Activated CD4-positive, alpha-beta memory T cell treated with anti-CD3 and anti-CD28 coated beads for 36 hours (primary cell): ENCODE results near the gene NIT1. TPM values are rescaled to one million over a fixed set of nuclear protein-coding genes. Genes with fewer than 3 reads are reported as not detected.

Experiments used
- CTCF ChIA-PET: fragments of 350-600 bp; sonication (Branson Sonifier 250); formaldehyde crosslinking; loops from one replicate; lab custom pipeline; 2021; ENCODE audit warnings: antibody characterized with exemption, inconsistent platforms; lab: Charles Lee
- POLR2A ChIA-PET: fragments of 350-600 bp; sonication (Branson Sonifier 250); formaldehyde crosslinking; loops from one replicate; lab custom pipeline; 2021; ENCODE audit warnings: antibody characterized with exemption; lab: Charles Lee
- DNase-seq: peaks from one replicate; pipeline ENCODE4 v3.0.0-alpha.2; 2020
- H3K27ac Mint-ChIP-seq: one replicate; pipeline ENCODE4 v1.8.0; 2021; ENCODE audit warnings: mixed read lengths
- H3K27me3 Mint-ChIP-seq: one replicate; pipeline ENCODE4 v1.8.0; 2021; ENCODE audit warnings: mixed read lengths
- H3K36me3 Mint-ChIP-seq: one replicate; pipeline ENCODE4 v1.8.0; 2021; ENCODE audit warnings: mixed read lengths
- H3K4me1 Mint-ChIP-seq: one replicate; pipeline ENCODE4 v1.8.0; 2021; ENCODE audit warnings: low read depth, mixed read lengths
- H3K4me3 Mint-ChIP-seq: one replicate; pipeline ENCODE4 v1.8.0; 2021; ENCODE audit warnings: mild to moderate bottlenecking, mixed read lengths
- H3K9me3 Mint-ChIP-seq: one replicate; pipeline ENCODE4 v1.8.0; 2021; ENCODE audit warnings: mixed read lengths
- intact Hi-C: fragments of 100-400 bp; cut with micrococcal nuclease; formaldehyde crosslinking; loops from one replicate; pipeline ENCODE4 v1.15.1; 2023
- total RNA-seq, 2 experiments: library from RNA; stranded (reverse); gene quantifications; one replicate each; pipeline ENCODE4 v1.2.3, GENCODE V29; 2021

NIT1 gene
- total RNA-seq, 2 experiments from 2014 or later: 65.2 to 66.5 TPM

GRCh38 chr1:161153682-161154337 is 35.9 kb downstream of the NIT1 start, which contains the start of gene UFC1:
Gene UFC1, plus strand, starts transcription at chr1:161153978. Its CDS starts 20 bp downstream, at chr1:161153998.
- Mint-ChIP-seq H3K4me1 (peaks cover 19% of the 10 kb centered on the region), H3K9me3 (no peaks in the 10 kb centered on the region), H3K36me3 (peaks cover 18% of the 10 kb centered on the region), H3K27ac (peak within 1 kb of the TSS; percentile 97), H3K27me3 (no peaks in the 10 kb centered on the region), H3K4me3 (peak within 1 kb of the TSS; percentile 86)
- DNase-seq: peak; percentile 88
- ChIA-PET POLR2A (interaction anchor here (0.7 to 2.6 kb wide), 7 partner anchors 13 to 108 kb away, joined by 4 to 16 read pairs (median 5); partner anchors contain the start of genes B4GALT3, DEDD, PPOX and USF1), CTCF (interaction anchor here (0.9 to 3.6 kb wide), 7 partner anchors 12 to 228 kb away, joined by 3 to 23 read pairs (median 4); partner anchors contain the start of genes B4GALT3, DEDD and PPOX)
- intact Hi-C loops: loop anchor here (1.0 kb wide), 2 partner anchors 22 to 36 kb away; partner anchors contain the start of genes DEDD, NIT1 and PFDN2

- ChIA-PET CTCF (interaction anchor here (0.6 to 1.9 kb wide), 7 partner anchors 11 to 446 kb away, joined by 3 to 4 read pairs (median 3); partner anchors contain the start of genes CD48 and TOMM40L), POLR2A (interaction anchor here (0.6 to 3.8 kb wide), 4 partner anchors 8 to 142 kb away, joined by 3 to 25 read pairs (median 4); partner anchors contain the start of genes DEDD and PPOX)
- no peak for DNase-seq
- Mint-ChIP-seq H3K4me3 (no peak overlapping the region), H3K27ac (peak overlapping the region; percentile 47), H3K9me3 (no peaks in the 10 kb centered on the region), H3K36me3 (peaks cover 31% of the 10 kb centered on the region), H3K27me3 (no peaks in the 10 kb centered on the region), H3K4me1 (peaks cover 52% of the 10 kb centered on the region)
- intact Hi-C loops: no loop called here
These were observed 40.0 kb downstream of the NIT1 start for GRCh38 chr1:161157867-161158266.

- POLR2A ChIA-PET: interaction anchor here (0.9 to 1.3 kb wide), 3 partner anchors 26 to 41 kb away, joined by 3 to 4 read pairs (median 3); partner anchors contain the start of gene DEDD
- Mint-ChIP-seq H3K9me3 (no peaks in the 10 kb centered on the region), H3K4me1 (peaks cover 55% of the 10 kb centered on the region), H3K27me3 (no peaks in the 10 kb centered on the region), H3K4me3 (peak overlapping the region; percentile 78), H3K36me3 (peaks cover 31% of the 10 kb centered on the region), H3K27ac (peak overlapping the region; percentile 81)
- CTCF ChIA-PET: interaction anchor here (0.6 to 1.9 kb wide), 4 partner anchors 11 to 447 kb away, joined by 3 to 4 read pairs (median 3); partner anchors contain the start of gene CD48
- no peak for DNase-seq
- intact Hi-C loops: no loop called here
These were observed 40.6 kb downstream of the NIT1 start for GRCh38 chr1:161158316-161159010.

GRCh38 chr1:161159087-161159912 is 41.4 kb downstream of the NIT1 start, which contains the start of gene USP21:
Gene USP21, plus strand, starts transcription at chr1:161159500. Its CDS starts 1,141 bp downstream, at chr1:161160641.
- H3K4me3 Mint-ChIP-seq: peak within 1 kb of the TSS; percentile 78
- H3K4me1 Mint-ChIP-seq: peaks cover 57% of the 10 kb centered on the region
- peak; percentile 95 for DNase-seq
- no peaks in the 10 kb centered on the region for H3K27me3 Mint-ChIP-seq
- H3K9me3 Mint-ChIP-seq: no peaks in the 10 kb centered on the region
- intact Hi-C loops: no loop called here
- POLR2A ChIA-PET: interaction anchor here (0.9 kb wide), 1 partner anchor 42 kb away, joined by 3 read pairs; no protein-coding TSS in a partner anchor
- CTCF ChIA-PET: interaction anchor here (0.8 to 1.9 kb wide), 3 partner anchors 12 to 62 kb away, joined by 3 to 4 read pairs (median 3); no protein-coding TSS in a partner anchor
- H3K27ac Mint-ChIP-seq: peak within 1 kb of the TSS; percentile 81
- H3K36me3 Mint-ChIP-seq: peaks cover 34% of the 10 kb centered on the region

- Mint-ChIP-seq H3K27me3 (no peaks in the 10 kb centered on the region), H3K4me1 (peaks cover 55% of the 10 kb centered on the region), H3K4me3 (peak overlapping the region; percentile 78), H3K27ac (peak overlapping the region; percentile 81), H3K9me3 (no peaks in the 10 kb centered on the region), H3K36me3 (peaks cover 34% of the 10 kb centered on the region)
- DNase-seq: no peak
- intact Hi-C loops: no loop called here
- ChIA-PET CTCF (no interaction called here), POLR2A (no interaction called here)
These were observed 42.0 kb downstream of the NIT1 start for GRCh38 chr1:161159913-161160243.

GRCh38 chr1:161160671-161161145 is 42.8 kb downstream of the NIT1 start:
- Mint-ChIP-seq H3K4me1 (peaks cover 54% of the 10 kb centered on the region), H3K27ac (no peak overlapping the region)

GRCh38 chr1:161161652-161162051 is 43.7 kb downstream of the NIT1 start:
- Mint-ChIP-seq H3K27ac (no peak overlapping the region), H3K27me3 (no peaks in the 10 kb centered on the region), H3K4me3 (no peak overlapping the region), H3K36me3 (peaks cover 34% of the 10 kb centered on the region), H3K4me1 (peaks cover 57% of the 10 kb centered on the region), H3K9me3 (no peaks in the 10 kb centered on the region)
- intact Hi-C loops: no loop called here
- ChIA-PET POLR2A (interaction anchor here (1.0 to 1.6 kb wide), 2 partner anchors 9 to 15 kb away, joined by 4 to 5 read pairs; no protein-coding TSS in a partner anchor), CTCF (no interaction called here)
- no peak for DNase-seq

More at GRCh38 chr1:161160671-161161145, 42.8 kb downstream of the NIT1 start:
- H3K4me3 Mint-ChIP-seq: peak overlapping the region; percentile 78
- ChIA-PET POLR2A (interaction anchor here (1.6 kb wide), 1 partner anchor 16 kb away, joined by 5 read pairs; no protein-coding TSS in a partner anchor), CTCF (no interaction called here)
- peaks cover 34% of the 10 kb centered on the region for H3K36me3 Mint-ChIP-seq
- H3K27me3 Mint-ChIP-seq: no peaks in the 10 kb centered on the region
- intact Hi-C loops: no loop called here
- H3K9me3 Mint-ChIP-seq: no peaks in the 10 kb centered on the region
- DNase-seq: no peak

GRCh38 chr1:161162052-161162451 is 44.1 kb downstream of the NIT1 start:
- Mint-ChIP-seq H3K36me3 (peaks cover 31% of the 10 kb centered on the region), H3K27me3 (no peaks in the 10 kb centered on the region), H3K9me3 (no peaks in the 10 kb centered on the region), H3K27ac (no peak overlapping the region), H3K4me3 (no peak overlapping the region), H3K4me1 (peaks cover 59% of the 10 kb centered on the region)
- POLR2A ChIA-PET: interaction anchor here (1.0 to 1.6 kb wide), 2 partner anchors 9 to 14 kb away, joined by 4 to 5 read pairs; no protein-coding TSS in a partner anchor
- CTCF ChIA-PET: interaction anchor here (1.4 kb wide), 1 partner anchor 15 kb away, joined by 3 read pairs; the partner anchor contains the start of gene B4GALT3
- intact Hi-C loops: no loop called here
- DNase-seq: no peak

- H3K27me3 Mint-ChIP-seq: no peaks in the 10 kb centered on the region
- ChIA-PET POLR2A (interaction anchor here (1.0 kb wide), 1 partner anchor 8 kb away, joined by 4 read pairs; no protein-coding TSS in a partner anchor), CTCF (interaction anchor here (1.4 kb wide), 1 partner anchor 14 kb away, joined by 3 read pairs; the partner anchor contains the start of gene B4GALT3)
- no peak overlapping the region for H3K27ac Mint-ChIP-seq
- peaks cover 24% of the 10 kb centered on the region for H3K36me3 Mint-ChIP-seq
- H3K4me3 Mint-ChIP-seq: no peak overlapping the region
- H3K4me1 Mint-ChIP-seq: peaks cover 63% of the 10 kb centered on the region
- no peak for DNase-seq
- no peaks in the 10 kb centered on the region for H3K9me3 Mint-ChIP-seq
- intact Hi-C loops: no loop called here
These were observed 44.9 kb downstream of the NIT1 start for GRCh38 chr1:161162806-161163205.

- Mint-ChIP-seq H3K36me3 (peaks cover 16% of the 10 kb centered on the region), H3K27me3 (no peaks in the 10 kb centered on the region), H3K4me3 (no peak overlapping the region), H3K9me3 (no peaks in the 10 kb centered on the region), H3K4me1 (peaks cover 64% of the 10 kb centered on the region), H3K27ac (peak overlapping the region; percentile 16)
- ChIA-PET POLR2A (no interaction called here), CTCF (interaction anchor here (1.0 kb wide), 1 partner anchor 31 kb away, joined by 3 read pairs; the partner anchor contains the start of gene DEDD)
- intact Hi-C loops: no loop called here
- no peak for DNase-seq
These were observed 45.9 kb downstream of the NIT1 start for GRCh38 chr1:161163793-161164192.
